OCI-LY7 (cell line): ENCODE results near the gene C1QL2. TPM values are rescaled to one million over a fixed set of nuclear protein-coding genes. Genes with fewer than 3 reads are reported as not detected.

Experiments used
- BruUV-seq: library from RNA; stranded (reverse); fragments of 400-500 nt; replicated peaks from 2 replicates; lab custom pipeline; 2021; lab: Mats Ljungman, UMichigan
- CTCF ChIA-PET: fragments of 300-600 bp; sonication (Branson Sonifier 250); formaldehyde crosslinking; loops from one replicate; lab custom pipeline; 2022; ENCODE audit warnings: antibody characterized with exemption; ENCODE audit not compliant: unreplicated experiment; lab: Charles Lee
- POLR2A ChIA-PET: fragments of 300-600 bp; sonication (Branson Sonifier 250); formaldehyde crosslinking; loops from one replicate; lab custom pipeline; 2022; ENCODE audit warnings: antibody characterized with exemption; lab: Charles Lee
- DNase-seq: peaks from one replicate; pipeline ENCODE4 v3.0.0-alpha.2; 2015; ENCODE audit warnings: low spot score
- H2AFZ ChIP-seq: fragments of 200-600 bp; sonication (generic), shearing (Covaris generic); 2 replicates; pipeline ENCODE4 v1.6.1; 2014; ENCODE audit warnings: mild to moderate bottlenecking, antibody characterized with exemption, low read length, moderate library complexity
- H3K27ac ChIP-seq: fragments of 200-600 bp; sonication (generic); 2 replicates; pipeline ENCODE4 v1.5.1; 2014; ENCODE audit warnings: mixed run types, low read depth, mild to moderate bottlenecking, moderate library complexity, low read length, inconsistent platforms; ENCODE audit not compliant: poor library complexity, severe bottlenecking
- H3K36me3 ChIP-seq: fragments of 200-600 bp; sonication (generic); 2 replicates; pipeline ENCODE4 v1.6.1; 2014; ENCODE audit warnings: mild to moderate bottlenecking, antibody characterized with exemption, low read length, moderate library complexity, mixed read lengths; ENCODE audit not compliant: insufficient read depth
- H3K4me1 ChIP-seq: fragments of 200-600 bp; sonication (generic); 2 replicates; pipeline ENCODE4 v1.5.1; 2014; ENCODE audit warnings: mild to moderate bottlenecking, low read length; ENCODE audit not compliant: insufficient read depth, poor library complexity, severe bottlenecking
- H3K4me2 ChIP-seq: fragments of 200-600 bp; sonication (generic); 2 replicates; pipeline ENCODE4 v1.6.1; 2014; ENCODE audit warnings: mild to moderate bottlenecking, low read length
- H3K4me3 ChIP-seq: fragments of 200-600 bp; sonication (generic); 2 replicates; pipeline ENCODE4 v1.5.1; 2014; ENCODE audit warnings: mild to moderate bottlenecking, low read depth, low read length; ENCODE audit not compliant: poor library complexity, severe bottlenecking
- H3K79me2 ChIP-seq: fragments of 200-600 bp; sonication (generic); 2 replicates; pipeline ENCODE4 v1.6.1; 2016; ENCODE audit warnings: low read depth, mild to moderate bottlenecking, low read length, moderate library complexity, mixed read lengths; ENCODE audit not compliant: insufficient read depth
- H3K9me2 ChIP-seq: fragments of 200-600 bp; sonication (generic); 2 replicates; pipeline ENCODE4 v1.6.1; 2016; ENCODE audit warnings: mild to moderate bottlenecking, low read length, mixed read lengths; ENCODE audit not compliant: insufficient read depth
- H3K9me3 ChIP-seq: fragments of 200-600 bp; sonication (generic); 2 replicates; pipeline ENCODE4 v1.6.1; 2014; ENCODE audit warnings: mild to moderate bottlenecking, mixed run types, low read length, mixed read lengths
- H4K20me1 ChIP-seq: fragments of 200-600 bp; sonication (generic); 2 replicates; pipeline ENCODE4 v1.6.1; 2014; ENCODE audit warnings: mild to moderate bottlenecking, antibody characterized with exemption, low read length, moderate library complexity, mixed read lengths; ENCODE audit not compliant: insufficient read depth
- CTCF ChIP-seq: fragments of 200-600 bp; sonication (generic); conservative IDR thresholded peaks from 2 replicates; pipeline ENCODE4 v1.5.1; 2014; ENCODE audit warnings: mild to moderate bottlenecking, antibody characterized with exemption, low read length, moderate library complexity, mixed read lengths
- EZH2phosphoT487 ChIP-seq: fragments of 200-600 bp; sonication (generic); IDR thresholded peaks from 2 replicates; pipeline ENCODE4 v1.6.1; 2018; ENCODE audit warnings: low read depth, borderline replicate concordance, mild to moderate bottlenecking, mixed run types, antibody characterized with exemption, low read length, moderate library complexity, mixed read lengths
- intact Hi-C: fragments of 100-400 bp; cut with micrococcal nuclease; formaldehyde crosslinking; loops from one replicate; pipeline ENCODE4 v1.10.0; 2022; ENCODE audit not compliant: unreplicated experiment
- total RNA-seq, 2 experiments: library from RNA; depleted of rRNA in 1 of 2; stranded (reverse); fragments of >200 nt in 1 of 2; shearing (Covaris generic) in 1 of 2; gene quantifications; 2 replicates each; pipeline ENCODE4 v1.2.3, GENCODE V29; 2014 to 2022

C1QL2 gene
- total RNA-seq, 2 experiments from 2014 or later: not detected

GRCh38 chr2:119156891-119157773 lies 1.4 kb downstream of the C1QL2 start:
- no peak for DNase-seq

GRCh38 chr2:119156105-119156890 lies 2.3 kb downstream of the C1QL2 start:
- TF ChIP-seq CTCF: no peak
- no peak for TF ChIP-seq EZH2phosphoT487
- intact Hi-C loops: no loop called here
- Histone ChIP-seq H3K4me3 (no peak overlapping the region), H4K20me1 (no peaks in the 10 kb centered on the region), H3K4me2 (no peak overlapping the region), H3K27ac (no peak overlapping the region), H3K9me3 (no peaks in the 10 kb centered on the region), H2AFZ (no peak overlapping the region), H3K4me1 (no peaks in the 10 kb centered on the region), H3K9me2 (no peaks in the 10 kb centered on the region), H3K79me2 (no peaks in the 10 kb centered on the region), H3K36me3 (no peaks in the 10 kb centered on the region)
- POLR2A ChIA-PET: no interaction called here
- CTCF ChIA-PET: no interaction called here
- BruUV-seq: no TSS peak
- DNase-seq: no peak

More at GRCh38 chr2:119156891-119157773, 1.4 kb downstream of the C1QL2 start:
- Histone ChIP-seq H3K4me2 (no peak overlapping the region), H3K36me3 (no peaks in the 10 kb centered on the region), H3K4me3 (no peak overlapping the region), H3K4me1 (no peaks in the 10 kb centered on the region), H3K79me2 (no peaks in the 10 kb centered on the region), H4K20me1 (no peaks in the 10 kb centered on the region), H3K9me3 (no peaks in the 10 kb centered on the region), H3K9me2 (no peaks in the 10 kb centered on the region), H3K27ac (no peak overlapping the region), H2AFZ (no peak overlapping the region)
- BruUV-seq: no TSS peak
- POLR2A ChIA-PET: no interaction called here
- intact Hi-C loops: no loop called here
- CTCF ChIA-PET: no interaction called here
- TF ChIP-seq CTCF (no peak), EZH2phosphoT487 (no peak)
